ENCODE measurements around the gene SMPD2.

Gene SMPD2

GRCh38 chr6:109446541-109446940, 6.0 kb downstream of the SMPD2 start:
- no peak for DNase-seq (ENCODE audit: low spot score)

- no peak for DNase-seq (ENCODE audit: low spot score)
These were observed 6.6 kb downstream of the SMPD2 start for GRCh38 chr6:109447087-109447486.

- DNase-seq (ENCODE audit: low spot score): no peak
These were observed 7.5 kb downstream of the SMPD2 start for GRCh38 chr6:109447878-109448555.

GRCh38 chr6:109448615-109449014, 8.1 kb downstream of the SMPD2 start:
- DNase-seq (ENCODE audit: low spot score): no peak

GRCh38 chr6:109449064-109449794, 8.7 kb downstream of the SMPD2 start:
- DNase-seq (ENCODE audit: low spot score): no peak

GRCh38 chr6:109449795-109450673, 9.5 kb downstream of the SMPD2 start:
- no peak for DNase-seq (ENCODE audit: low spot score)

GRCh38 chr6:109450801-109451200, 10.3 kb downstream of the SMPD2 start:
- DNase-seq (ENCODE audit: low spot score): no peak

- DNase-seq (ENCODE audit: low spot score): no peak
These were observed 10.9 kb downstream of the SMPD2 start for GRCh38 chr6:109451376-109451775.

GRCh38 chr6:109452181-109452580, 11.7 kb downstream of the SMPD2 start:
- DNase-seq (ENCODE audit: low spot score): no peak

GRCh38 chr6:109453156-109453555, 12.6 kb downstream of the SMPD2 start:
- no peak for DNase-seq (ENCODE audit: low spot score)

GRCh38 chr6:109453594-109454495, 13.3 kb downstream of the SMPD2 start:
- DNase-seq (ENCODE audit: low spot score): no peak

- no peak for DNase-seq (ENCODE audit: low spot score)
These were observed 14.2 kb downstream of the SMPD2 start for GRCh38 chr6:109454496-109455436.

GRCh38 chr6:109455437-109456110, 15.1 kb downstream of the SMPD2 start, which contains the start of gene MICAL1:
MICAL1 (minus strand) TSS chr6:109455772; CDS start chr6:109454196, 1,576 bp downstream.
- DNase-seq (ENCODE audit: low spot score): peak; percentile 57

GRCh38 chr6:109456111-109456583, 15.6 kb downstream of the SMPD2 start:
- peak; percentile 41 for DNase-seq (ENCODE audit: low spot score)

- DNase-seq (ENCODE audit: low spot score): peak; percentile 92
These were observed 16.4 kb downstream of the SMPD2 start for GRCh38 chr6:109456710-109457561.

GRCh38 chr6:109457562-109457996, 17.1 kb downstream of the SMPD2 start:
- DNase-seq (ENCODE audit: low spot score): peak; percentile 38

GRCh38 chr6:109458774-109459531, 18.4 kb downstream of the SMPD2 start:
- DNase-seq (ENCODE audit: low spot score): no peak

Measured in cerebellar cortex (tissue), 1 donor.